GM18520 (cell line): ENCODE measurements around the gene TAS2R3.

Experiments
- ATAC-seq: cut with Tn5 transposase; IDR thresholded peaks from one replicate; pipeline ENCODE4 v1.9.1; 2021; ENCODE audit not compliant: unreplicated experiment

TAS2R3 gene

GRCh38 chr7:141785706-141786552 is 22.0 kb downstream of the TAS2R3 start:
- peak; percentile 77 for ATAC-seq

DNA sequence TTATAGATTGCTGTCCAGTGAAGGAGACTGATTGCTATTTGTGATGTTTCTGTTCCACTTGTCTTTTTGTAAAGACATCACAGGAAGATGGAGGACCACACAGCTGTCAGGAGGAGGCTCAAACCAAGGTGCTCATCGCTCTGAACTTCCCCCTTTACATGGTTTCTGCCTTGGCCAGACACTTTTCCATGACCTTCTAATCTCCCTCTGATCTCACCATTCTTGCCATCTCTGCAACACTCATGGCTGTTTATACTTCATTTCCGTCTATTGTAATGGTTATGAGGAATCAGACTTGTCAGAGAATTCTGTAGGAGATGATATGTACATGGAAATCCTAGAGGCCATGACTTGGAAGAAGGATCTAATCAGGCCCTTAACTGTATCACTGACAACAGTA is 24.4 kb downstream of the TAS2R3 start:
- no peak for ATAC-seq

DNA sequence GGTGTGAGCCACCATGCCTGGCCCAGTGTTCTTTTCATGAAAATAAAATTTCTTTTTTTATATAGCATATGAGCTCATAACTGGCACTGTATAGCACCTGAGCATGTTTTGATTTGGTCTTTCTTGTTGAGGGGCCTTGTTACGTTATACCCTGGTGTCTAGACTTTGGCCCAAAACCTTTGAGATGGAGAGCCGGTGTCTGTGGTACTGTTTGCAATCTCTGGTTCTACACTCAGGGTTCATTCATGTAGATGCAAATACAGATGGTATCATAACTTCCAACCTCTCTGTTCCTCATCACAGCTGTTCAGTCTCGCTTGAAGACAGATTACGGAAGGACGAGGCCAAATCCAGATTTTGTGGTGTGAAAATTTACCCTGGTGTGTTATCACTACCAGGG is 26.0 kb downstream of the TAS2R3 start, which contains the start of gene TAS2R5:
TSS of gene TAS2R5 (plus strand) at position 301 of the 400 bp plus-strand sequence. CDS start 145 bp downstream, outside the sequence.
- no peak for ATAC-seq

DNA sequence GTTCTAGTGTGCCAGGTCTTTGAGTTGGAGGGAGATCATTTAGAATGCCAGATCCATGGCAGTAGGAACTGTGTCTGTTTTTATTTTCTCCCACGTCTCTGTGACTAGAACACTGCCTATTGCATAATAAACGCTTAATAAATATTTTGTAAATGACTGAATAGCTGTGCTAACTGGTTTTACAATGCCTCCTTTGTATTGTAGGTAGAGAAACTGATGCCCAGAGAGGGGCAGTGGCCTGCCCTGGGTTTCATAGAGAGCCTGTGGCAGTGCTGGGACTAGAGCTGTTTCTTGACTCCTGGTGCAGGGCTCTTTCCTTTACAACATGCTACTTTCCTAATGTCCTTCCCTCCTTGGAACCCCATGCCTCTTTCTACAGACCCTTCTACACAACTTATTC is 28.6 kb downstream of the TAS2R3 start:
- no peak for ATAC-seq
